GM19328 (cell line): ENCODE data around the gene IQSEC1.

Experiments used
- ATAC-seq: cut with Tn5 transposase; IDR thresholded peaks from one replicate; pipeline ENCODE4 v1.9.1; 2021; ENCODE audit warnings: mild to moderate bottlenecking, moderate library complexity; ENCODE audit not compliant: unreplicated experiment

The IQSEC1 gene

DNA sequence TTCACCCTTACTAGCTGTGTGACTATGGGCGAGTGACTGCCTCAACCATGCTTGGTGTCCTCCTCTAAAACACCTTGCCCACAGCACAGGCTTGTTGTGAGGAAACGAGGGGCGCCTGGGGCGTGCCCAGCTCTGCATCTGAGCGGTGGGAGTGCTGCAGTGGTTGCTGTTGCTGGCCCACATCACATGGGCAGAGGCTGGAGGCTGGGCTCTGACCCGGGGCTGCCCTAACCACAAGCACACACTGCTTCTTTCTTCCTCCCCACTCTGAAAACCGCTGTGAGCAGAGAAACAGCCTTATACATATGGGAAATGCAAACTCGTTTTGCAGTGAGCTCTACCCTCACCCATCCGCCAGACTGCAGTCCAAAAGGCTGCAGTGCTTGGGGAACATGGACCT, 157.1 kb downstream of the IQSEC1 start:
- ATAC-seq = no peak

DNA sequence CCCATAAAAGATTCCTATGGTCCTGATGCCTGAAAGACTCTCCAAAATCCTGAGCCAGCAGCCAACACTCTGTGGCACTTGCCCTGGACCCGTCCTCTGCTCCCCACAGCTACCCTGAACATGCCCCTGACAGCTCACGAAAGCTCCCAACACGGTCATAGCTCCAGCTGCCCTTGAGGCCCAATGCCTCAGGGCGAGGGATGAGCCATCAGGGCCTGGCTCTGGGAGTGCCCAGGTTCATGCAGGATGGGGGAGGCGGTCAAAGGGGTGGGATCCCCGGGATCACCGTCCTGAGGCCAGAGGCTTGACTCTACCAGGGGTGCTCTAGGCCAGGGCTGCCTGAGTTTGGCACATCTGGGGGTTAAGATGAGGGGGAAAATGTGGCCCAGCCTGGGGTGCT, 159.1 kb downstream of the IQSEC1 start:
- no peak for ATAC-seq

DNA sequence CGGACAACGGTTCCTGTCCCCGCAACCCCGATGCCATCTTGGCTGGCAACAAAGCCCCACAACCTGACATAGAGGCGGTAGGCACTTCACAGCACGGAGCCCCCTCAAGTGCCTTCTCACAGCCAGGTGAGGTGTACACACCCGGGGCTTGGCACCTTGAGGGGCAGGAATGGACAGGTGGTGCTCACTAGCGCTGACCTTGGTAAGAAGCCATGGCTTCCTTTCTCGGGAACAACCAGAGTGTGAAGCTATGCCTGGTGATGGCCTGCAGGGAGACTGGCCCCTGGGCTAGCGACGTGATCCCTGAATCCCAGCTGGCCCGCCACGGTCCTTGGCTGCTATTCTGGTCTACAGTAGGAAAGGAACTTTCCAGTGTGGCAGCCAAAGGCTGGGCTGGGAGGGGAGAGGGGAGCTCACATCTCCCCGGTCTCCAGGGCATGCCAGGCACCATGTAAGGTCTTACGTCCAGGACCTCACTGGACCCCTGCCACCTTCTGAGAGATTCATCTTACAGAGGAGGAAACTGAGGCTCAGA, 161.3 kb downstream of the IQSEC1 start:
- ATAC-seq = no peak

DNA sequence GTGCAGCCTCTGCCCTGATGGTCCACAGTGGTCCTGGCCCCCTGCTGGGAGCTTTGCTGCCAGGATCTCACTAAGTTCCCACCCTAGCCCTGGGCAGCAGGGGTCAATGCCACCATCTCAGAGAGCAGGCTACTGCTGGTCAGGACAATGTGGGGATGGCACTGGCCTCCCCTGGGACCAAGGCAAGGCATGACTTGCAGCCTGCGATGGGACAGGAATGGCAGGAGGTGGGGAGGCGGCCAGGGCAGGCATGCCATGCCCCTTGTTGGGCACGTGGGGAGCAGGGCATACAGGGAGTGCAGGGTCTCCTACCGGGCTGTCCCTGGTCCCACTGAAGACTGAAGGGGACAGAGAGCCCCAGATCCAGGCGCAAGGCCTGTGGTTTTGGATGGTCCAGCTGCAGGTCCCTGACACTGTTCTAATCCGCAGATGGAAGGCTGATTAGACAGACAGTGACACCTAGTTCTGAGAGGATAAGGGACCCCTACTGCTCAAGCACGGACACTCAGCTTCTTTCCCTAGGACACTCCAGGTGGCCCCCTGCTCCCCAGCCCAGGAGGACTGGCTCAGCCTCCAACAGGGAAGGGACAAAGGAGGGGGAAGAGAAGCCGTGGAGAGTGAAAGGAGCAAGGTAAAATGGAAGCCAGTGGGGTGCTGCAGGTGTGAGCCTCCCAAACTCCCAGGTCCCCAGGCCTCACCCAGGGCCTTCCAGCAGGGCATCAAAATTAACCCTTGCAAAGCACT, 162.7 kb downstream of the IQSEC1 start:
- no peak for ATAC-seq

DNA sequence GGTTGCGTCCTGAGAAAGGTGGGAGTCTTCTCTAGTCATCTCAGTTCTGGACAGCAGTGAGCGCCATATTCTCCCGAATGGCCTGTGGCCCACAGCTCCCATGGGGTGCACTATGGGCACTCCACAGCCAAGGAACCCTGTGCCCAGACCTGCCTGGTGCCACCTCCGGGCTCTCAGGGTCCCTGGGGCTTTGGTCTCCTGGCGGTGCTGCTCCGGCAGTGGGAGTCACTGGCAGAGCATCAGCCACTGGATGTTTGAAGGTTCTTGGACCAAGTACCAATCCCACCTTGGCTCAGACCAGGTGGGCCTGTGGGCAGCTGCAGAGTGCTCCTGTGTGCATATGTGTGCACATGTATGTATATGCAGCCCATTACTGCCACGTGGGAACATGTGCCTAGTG, 163.5 kb downstream of the IQSEC1 start:
- ATAC-seq = no peak

DNA sequence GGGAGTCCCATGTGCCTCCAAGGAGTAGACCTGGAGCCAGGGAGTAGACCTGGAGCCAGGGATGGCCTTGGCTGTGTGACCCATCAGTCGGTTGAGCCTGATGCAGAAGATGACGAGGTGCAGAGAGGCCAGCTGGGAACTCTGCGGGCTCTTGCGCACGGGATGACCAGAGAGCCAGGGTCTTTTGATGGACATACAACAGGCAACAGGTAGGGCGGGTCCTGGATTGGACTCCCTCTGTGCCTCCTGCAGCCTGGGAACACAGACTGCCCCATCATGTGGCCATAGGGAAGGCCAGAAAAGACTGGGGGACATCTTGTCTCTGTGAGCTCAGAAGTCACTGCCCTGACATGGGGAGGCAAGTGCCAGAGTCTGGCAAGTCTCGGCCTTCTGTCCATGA, 164.4 kb downstream of the IQSEC1 start:
- no peak for ATAC-seq

DNA sequence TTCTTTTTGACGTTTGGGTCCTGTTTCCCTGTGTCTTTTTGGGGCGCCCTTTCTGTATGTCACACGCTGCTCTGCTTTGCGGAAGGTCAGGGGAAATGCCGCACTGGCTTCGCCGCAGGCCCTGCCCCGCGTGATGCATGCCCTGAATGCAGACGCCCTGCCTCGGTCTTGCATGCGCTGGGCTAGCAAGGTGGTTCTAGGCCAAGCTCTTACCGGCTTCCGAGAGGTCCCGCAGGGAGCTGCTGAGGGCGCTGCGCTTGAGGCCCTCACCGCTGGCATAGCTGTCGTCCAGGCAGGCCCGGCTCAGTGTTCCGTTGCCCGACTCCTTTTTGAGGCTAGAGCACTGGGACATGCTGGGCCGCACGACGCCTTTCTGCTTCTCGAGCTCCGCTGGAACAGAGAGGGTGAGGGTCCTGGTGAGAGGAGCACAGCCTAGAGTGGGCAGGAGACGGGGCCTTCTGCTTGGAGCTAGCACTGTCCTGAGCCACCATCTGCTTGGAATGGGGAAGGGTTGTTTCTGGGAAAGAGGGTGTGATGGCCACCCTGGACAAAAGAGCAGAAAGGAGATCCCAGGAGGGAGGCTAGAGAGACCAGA, 165.0 kb downstream of the IQSEC1 start:
- no peak for ATAC-seq

DNA sequence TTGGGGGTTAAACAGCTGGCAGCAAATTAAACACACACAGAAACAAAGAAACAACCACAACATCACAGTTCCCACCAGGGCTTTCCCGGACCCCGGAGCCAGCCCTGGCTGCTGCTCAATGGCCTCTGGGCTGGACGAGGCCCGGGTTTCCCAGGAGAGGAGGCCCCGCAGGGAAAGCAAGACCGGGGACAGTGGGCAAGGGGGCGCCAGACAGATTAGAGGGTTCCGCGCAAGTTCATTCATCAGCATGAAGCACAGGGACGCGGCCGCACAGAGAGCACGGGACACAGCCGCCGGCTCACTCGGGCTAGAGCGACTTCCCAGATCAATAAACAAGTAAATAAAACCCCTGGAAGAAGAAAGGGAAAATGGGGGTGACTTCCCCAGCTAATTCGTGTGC, 165.5 kb downstream of the IQSEC1 start:
- ATAC-seq = no peak

DNA sequence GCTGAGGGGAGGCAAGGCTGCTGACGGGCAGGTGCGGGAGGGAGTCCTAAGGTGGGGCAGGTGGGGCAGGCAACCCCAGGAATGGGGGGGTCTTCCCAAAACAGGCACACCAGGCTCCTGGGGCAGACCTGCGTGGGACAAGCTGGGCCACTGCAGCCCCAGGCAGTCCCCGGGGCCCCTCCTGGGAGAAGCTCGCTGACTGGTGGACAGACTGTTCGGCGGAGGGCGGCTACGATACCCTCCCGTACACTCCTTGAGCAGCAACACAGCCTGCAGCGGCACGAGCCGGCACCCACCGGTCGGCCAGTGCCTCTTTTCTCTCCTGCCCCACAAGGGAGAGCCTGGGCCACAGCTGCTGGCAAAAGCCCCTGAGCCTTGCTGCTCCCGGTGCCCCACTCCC, 165.9 kb downstream of the IQSEC1 start:
- no peak for ATAC-seq

DNA sequence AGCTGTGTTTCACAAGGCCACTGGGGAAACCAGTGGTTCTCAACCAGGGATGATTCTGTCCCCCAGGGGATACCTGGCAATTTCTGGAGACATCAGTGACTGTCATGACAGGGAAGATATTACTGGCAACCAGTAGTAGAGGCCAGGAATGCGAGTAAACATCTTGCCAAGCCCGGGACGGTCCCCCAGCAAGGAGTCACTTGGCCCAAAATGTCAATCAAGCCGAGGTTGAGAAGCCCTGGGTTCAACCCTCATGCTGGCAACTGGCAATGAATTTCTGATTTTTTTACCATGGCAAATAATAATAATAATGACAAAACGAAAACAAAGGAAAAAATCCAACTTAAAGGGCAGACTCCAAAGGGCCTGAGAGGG, 166.3 kb downstream of the IQSEC1 start:
- no peak for ATAC-seq

DNA sequence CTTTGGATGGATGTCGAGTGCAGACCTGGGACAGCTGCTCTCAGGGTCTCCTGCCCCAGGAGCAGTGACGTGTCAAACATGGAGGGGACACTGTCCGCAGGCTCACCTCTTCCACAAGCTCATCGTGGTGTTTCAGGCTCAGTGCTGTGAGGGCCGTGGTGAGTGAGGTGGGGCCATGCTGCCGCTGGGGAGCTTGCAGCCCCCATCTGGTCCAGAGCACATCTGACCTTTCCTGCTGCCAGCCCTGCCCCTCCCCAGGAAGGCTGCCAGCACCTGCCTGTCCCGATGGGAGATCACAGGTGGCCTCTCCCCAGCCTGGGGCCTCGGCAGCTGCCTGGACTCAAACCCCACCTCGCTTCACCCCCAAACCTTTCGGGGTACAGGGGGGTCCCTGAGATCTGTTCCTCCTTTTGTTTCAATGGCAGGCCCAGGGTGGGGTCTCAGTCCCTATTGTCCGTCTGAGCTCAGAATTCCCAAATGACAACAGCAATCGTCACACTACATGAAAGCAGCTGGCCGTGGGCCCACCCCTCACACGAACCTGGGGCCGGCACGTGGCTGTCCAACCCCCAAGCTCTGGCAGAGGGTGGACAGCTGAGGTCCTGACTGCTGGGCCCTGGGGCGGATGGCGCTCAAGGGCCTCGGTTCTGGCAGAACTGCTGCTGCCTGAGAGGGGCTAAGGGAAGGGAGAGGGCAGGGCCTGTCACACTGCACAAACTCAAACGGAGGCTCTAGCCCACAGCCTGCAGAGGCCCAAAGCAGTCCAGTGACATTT, 166.9 kb downstream of the IQSEC1 start:
- no peak for ATAC-seq

DNA sequence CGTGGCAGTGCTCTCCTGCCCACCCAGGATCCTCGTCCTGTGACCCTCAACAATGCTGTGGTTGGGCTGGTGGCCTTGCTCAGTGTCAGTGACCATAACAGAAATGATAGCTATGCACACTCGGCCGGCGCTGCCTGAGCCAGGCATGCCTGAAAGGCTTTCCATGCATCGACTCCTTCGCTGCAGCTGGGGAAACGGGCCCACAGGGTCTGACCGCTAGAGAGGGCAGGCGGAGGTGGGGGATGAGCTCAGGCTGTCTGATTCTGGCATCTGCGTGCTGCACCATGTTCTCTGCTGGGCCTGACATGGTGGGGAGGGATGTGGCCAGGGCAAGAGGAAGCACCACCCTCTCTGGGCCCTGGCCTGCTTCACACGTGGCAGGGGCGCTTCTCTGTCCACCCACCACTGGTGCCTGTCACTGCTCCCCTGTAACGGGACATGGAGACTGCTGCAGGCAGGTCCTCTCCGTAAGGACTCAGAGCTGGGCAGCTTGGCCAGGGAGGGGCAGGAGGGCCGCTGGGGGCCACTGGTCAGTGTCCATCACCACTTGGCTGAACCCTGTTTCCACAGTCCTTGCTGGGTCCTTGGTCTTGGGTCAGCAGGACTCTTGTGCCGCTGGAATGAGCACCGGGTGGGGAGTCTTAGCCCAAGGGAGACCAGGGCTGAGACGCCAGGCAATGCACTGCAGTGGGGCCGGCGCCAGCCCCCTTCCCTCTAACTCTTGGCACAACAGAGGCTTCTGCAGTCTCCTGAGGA, 167.7 kb downstream of the IQSEC1 start:
- no peak for ATAC-seq

DNA sequence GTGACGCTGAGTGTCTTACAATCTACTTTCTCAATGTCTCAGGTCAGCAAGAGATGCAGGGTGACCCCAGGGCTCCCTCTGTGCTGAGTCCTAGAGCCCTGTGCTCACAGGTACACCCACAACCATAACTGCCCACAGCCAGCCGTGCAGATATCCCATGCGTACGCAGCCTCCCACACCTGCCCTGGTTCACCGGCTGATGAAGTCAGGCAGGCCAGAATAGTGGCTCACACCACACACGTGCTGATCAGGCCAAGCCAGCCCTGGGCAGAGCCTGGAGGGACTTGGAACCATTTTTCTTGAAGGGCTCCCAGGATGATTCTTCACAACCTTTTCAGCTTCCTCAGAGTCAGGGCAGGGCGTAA, 168.3 kb downstream of the IQSEC1 start:
- ATAC-seq = no peak

DNA sequence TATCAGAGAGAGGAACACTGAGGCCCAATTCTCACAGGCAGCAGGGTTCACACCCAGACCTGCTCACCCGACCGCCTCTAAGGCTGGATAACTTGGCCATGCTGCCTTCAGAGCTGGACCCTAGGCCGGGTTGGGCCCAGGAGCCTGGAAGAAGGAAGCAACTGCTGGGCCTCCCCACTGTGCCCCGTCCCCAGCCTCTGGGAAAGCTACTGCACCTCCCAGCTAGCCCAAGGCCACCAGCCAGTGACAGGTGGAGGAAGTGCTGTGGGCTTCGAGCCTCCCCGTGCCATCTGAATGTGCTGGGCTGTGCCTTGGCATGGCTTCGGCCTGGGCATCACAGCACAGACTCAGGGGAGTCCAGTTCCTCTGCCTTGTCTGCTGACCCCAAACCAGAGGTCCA, 169.3 kb downstream of the IQSEC1 start:
- ATAC-seq = no peak

DNA sequence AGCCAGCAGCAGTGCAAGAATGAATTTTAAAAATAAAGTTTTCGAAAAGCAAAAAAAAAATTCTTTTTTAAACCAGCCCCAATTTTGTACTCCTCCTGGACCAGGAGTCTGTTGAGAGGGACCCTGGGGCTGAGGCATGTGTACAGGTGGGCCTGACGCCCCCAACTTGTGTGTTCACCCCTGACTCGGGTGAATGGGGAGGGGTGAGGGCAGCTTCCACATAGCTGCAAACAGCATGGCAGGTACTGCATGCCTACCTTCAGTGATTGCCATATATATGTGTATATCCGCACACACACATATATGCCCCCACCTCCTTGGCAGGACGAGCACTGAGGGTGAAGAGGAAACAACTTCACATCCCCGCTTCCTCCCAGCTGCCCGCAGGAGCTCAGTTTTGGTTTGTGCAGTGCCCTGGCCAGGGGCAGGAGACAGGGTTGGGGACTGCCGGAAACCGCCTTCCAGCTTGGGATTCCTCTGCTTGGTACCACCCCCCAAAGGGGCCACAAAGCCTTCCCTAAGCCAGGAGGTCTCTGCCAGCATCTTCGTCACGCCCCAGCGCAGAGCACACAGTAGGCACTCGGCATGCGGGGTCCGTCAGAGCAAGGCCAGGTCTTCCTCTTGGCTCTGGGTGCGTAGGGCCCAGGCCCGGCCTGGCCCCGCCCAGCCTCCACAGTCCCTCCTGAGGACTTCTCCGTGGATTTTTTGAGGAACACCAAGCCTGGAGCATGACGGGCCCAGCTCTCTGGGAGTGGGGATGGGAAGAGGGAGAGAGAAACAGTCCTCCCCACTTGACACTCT, 170.0 kb downstream of the IQSEC1 start:
- no peak for ATAC-seq

DNA sequence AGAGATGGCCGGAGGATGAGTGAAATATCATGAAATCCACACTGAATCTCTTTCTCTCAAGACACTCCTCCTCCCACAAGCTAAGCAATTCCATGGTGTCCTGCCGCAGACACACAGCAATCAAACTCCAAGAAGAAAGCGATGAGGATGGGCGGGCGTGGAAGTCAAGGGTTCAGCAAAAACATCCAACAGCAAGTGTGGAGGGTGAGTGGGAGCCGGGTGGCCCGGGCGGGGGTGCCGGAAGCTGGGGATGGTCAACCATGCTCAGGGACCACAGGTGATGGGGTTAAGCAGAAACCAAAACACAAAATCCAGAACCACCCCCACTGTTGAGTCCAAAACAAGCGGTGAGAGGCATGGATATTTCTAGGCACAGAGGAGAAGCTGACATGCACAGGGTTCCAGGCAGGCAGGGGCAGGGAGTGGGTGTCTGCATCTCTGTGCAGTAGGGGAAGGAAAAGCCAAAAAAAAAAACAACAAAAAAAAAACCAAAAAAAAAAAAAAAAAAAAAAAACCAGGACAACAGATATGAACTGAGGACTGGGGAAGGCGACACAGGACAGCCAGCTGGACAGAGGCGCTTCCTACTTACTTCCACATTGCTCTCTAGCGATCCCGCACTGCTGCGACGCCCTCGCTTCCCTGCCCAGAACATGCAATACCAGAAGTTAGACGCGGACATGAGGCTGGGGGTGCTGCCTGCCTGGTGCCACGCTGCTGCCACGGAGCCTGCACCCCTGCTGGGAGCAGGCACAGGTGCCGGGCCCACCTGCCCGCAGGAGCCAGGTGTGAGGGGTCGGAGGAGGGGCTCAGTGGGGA, 170.8 kb downstream of the IQSEC1 start:
- ATAC-seq = no peak

DNA sequence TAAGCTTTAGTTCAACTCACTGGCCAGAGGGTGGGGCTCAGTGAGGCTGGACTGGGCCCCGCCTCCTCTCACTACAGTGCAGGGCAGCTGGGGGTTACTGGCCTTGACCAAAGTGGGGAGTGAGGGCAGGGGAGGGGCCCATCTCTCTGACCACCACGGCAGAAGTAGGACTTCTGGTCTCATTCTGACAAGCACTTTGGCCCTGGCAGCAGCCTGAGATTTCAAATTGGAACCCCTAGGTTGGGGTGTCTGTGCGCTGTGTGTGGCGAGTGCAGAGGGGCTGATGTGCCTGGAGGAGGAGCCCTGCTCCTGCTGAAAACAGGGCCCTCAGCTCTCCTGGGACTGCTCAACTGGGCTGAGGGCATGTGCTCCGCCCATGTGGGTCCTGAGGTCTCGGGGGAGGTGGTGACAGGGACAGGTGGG, 171.6 kb downstream of the IQSEC1 start:
- no peak for ATAC-seq

DNA sequence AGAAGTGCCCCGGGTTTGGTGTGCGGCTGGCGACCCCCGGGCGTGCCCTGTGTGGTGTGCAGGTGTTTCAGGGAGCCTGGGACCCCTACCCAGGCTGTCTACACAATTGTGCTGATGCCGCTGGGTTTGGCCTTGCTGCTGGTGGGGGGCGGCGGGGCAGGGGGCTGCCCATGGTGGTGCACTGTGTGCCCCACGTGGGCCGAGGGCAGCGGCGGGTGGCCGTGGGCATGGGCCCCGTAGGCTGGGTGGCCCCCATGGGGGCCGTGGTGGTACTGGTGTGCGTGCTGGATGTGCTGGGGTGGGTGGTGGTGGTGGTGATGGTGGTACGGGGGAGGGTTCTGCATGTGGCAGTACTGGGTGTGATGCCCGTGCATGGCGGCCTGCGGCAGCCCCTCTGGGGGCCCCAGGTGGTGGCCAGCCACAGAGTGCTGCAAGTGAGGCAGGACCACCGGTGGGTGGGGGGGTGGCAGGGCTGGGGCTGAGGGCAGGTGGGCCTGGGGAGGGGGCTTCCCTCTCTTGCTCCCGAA, 172.3 kb downstream of the IQSEC1 start:
- ATAC-seq = no peak
